ENCODE measurements around the gene ULK4. TPM values are rescaled to one million over a fixed set of nuclear protein-coding genes. Genes with fewer than 3 reads are reported as not detected.

ULK4 gene
- total RNA-seq, 1 experiment from 2014 or later, result 14.3 TPM

- H3K4me1 ChIP-seq (ENCODE audit: control insufficient read depth, insufficient read depth, low read length), result no peaks in the 10 kb centered on the region
- DNase-seq (ENCODE audit: low read depth, low spot score) (no peak), ATAC-seq (no peak)
- intact Hi-C loops (cut with micrococcal nuclease; ENCODE audit: unreplicated experiment), result no loop called here
- no peaks in the 10 kb centered on the region for H3K27me3 ChIP-seq (ENCODE audit: control insufficient read depth, insufficient read depth, low read length)
- TF ChIP-seq REST (IDR thresholded peaks at IDR 0.05; ENCODE audit: insufficient read depth in 1 of 2, low read depth in 2 of 2, low read length in 1 of 2) (no peak), SIN3A (IDR thresholded peaks at IDR 0.05; ENCODE audit: borderline replicate concordance, insufficient read depth, low read depth, low read length) (no peak), CTCF (IDR thresholded peaks at IDR 0.05) (no peak), POLR2AphosphoS5 (IDR thresholded peaks at IDR 0.05; ENCODE audit: low read depth, low read length) (no peak), TCF7L2 (IDR thresholded peaks at IDR 0.05; ENCODE audit: low read depth, low read length) (no peak)
- H3K36me3 ChIP-seq (ENCODE audit: control insufficient read depth, insufficient read depth, low read length), result no peaks in the 10 kb centered on the region
- no peak overlapping the region for H3K27ac ChIP-seq (ENCODE audit: low read length)
- no peak overlapping the region for H3K4me3 ChIP-seq (ENCODE audit: low read depth in 2 of 2, low read length in 2 of 2)
- no peaks in the 10 kb centered on the region for H3K9me3 ChIP-seq (ENCODE audit: control insufficient read depth, insufficient read depth, low read depth, low read length)
- BruUV-seq (replicated peaks), result no TSS peak
- POLR2A ChIA-PET, result no interaction called here
- CTCF ChIA-PET, result no interaction called here
- in situ Hi-C loops (cut with HindIII; ENCODE audit: low pct_unique_long_range_greater_than_20kb, low sequenced_read_pairs), result no loop called here
Measured at GRCh38 chr3:41599127-41599484, 362.8 kb downstream of the ULK4 start.

GRCh38 chr3:41598402-41599126, 363.3 kb downstream of the ULK4 start:
- Histone ChIP-seq H3K36me3 (ENCODE audit: control insufficient read depth, insufficient read depth, low read length) (no peaks in the 10 kb centered on the region), H3K4me1 (ENCODE audit: control insufficient read depth, insufficient read depth, low read length) (no peaks in the 10 kb centered on the region), H3K27me3 (ENCODE audit: control insufficient read depth, insufficient read depth, low read length) (no peaks in the 10 kb centered on the region), H3K27ac (ENCODE audit: low read length) (no peak overlapping the region), H3K9me3 (ENCODE audit: control insufficient read depth, insufficient read depth, low read depth, low read length) (no peaks in the 10 kb centered on the region), H3K4me3 (ENCODE audit: low read depth in 2 of 2, low read length in 2 of 2) (no peak overlapping the region)
- no TSS peak for BruUV-seq (replicated peaks)
- in situ Hi-C loops (cut with HindIII; ENCODE audit: low pct_unique_long_range_greater_than_20kb, low sequenced_read_pairs), result no loop called here
- intact Hi-C loops (cut with micrococcal nuclease; ENCODE audit: unreplicated experiment), result no loop called here
- no peak for TF ChIP-seq REST (IDR thresholded peaks at IDR 0.05; ENCODE audit: insufficient read depth in 1 of 2, low read depth in 2 of 2, low read length in 1 of 2)
- ChIA-PET POLR2A (no interaction called here), CTCF (no interaction called here)
- ATAC-seq (no peak), DNase-seq (ENCODE audit: low read depth, low spot score) (no peak)
